SK-N-MC (cell line): ENCODE measurements around the gene SLC17A3.

Experiments
- EZH2 ChIP-seq: fragments of 200-600 bp; sonication (generic); IDR thresholded peaks from one replicate; pipeline ENCODE4 v1.6.1; 2017; ENCODE audit warnings: antibody characterized with exemption
- POLR2AphosphoS5 ChIP-seq: IDR thresholded peaks from 2 replicates; pipeline ENCODE4 v1.6.1; 2012; ENCODE audit warnings: mild to moderate bottlenecking, low read depth, low read length, borderline replicate concordance

- TF ChIP-seq EZH2: no peak
- no peak for TF ChIP-seq POLR2AphosphoS5
These were observed 1.5 kb upstream of the SLC17A3 start for GRCh38 chr6:25875563-25875905.
